Measurements from ENCODE around the gene RASGRF2. TPM values are rescaled to one million over a fixed set of nuclear protein-coding genes. Genes with fewer than 3 reads are reported as not detected.

The RASGRF2 gene
- total RNA-seq, 1 experiment from 2014 or later, result 0.18 TPM

DNA sequence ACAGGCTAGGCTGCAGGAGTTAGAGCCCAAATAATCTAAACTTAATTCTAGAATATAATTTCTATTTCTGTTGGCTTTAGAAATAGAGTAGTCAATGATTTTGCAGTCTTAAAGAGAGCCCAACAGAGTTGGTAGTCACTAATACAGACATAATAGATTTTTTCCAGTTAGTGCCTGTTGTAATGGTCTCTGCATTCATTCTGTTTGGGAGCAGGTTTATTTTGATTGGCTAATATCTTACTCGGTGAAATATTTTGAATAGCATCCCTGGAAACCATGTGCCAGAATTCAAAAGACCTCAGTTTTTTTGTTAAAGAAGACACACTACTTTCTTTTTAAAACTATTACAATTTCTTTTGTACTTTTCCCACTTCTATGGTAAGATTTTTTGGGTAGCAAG is 107.2 kb downstream of the RASGRF2 start:
- no peaks in the 10 kb centered on the region for H3K9me2 ChIP-seq (replicated peaks; ENCODE audit: low read length)
- no peak overlapping the region for H3K9ac ChIP-seq (ENCODE audit: low read length)
- ATAC-seq (no peak), DNase-seq (no peak)
- H3K4me1 ChIP-seq (ENCODE audit: insufficient read depth, low read length), result no peaks in the 10 kb centered on the region
- H3K4me3 ChIP-seq (ENCODE audit: low read length), result no peak overlapping the region
- H4K20me1 ChIP-seq (ENCODE audit: low read length), result no peaks in the 10 kb centered on the region
- no TSS peak for BruUV-seq (replicated peaks)
- TF ChIP-seq, protein P1, sequence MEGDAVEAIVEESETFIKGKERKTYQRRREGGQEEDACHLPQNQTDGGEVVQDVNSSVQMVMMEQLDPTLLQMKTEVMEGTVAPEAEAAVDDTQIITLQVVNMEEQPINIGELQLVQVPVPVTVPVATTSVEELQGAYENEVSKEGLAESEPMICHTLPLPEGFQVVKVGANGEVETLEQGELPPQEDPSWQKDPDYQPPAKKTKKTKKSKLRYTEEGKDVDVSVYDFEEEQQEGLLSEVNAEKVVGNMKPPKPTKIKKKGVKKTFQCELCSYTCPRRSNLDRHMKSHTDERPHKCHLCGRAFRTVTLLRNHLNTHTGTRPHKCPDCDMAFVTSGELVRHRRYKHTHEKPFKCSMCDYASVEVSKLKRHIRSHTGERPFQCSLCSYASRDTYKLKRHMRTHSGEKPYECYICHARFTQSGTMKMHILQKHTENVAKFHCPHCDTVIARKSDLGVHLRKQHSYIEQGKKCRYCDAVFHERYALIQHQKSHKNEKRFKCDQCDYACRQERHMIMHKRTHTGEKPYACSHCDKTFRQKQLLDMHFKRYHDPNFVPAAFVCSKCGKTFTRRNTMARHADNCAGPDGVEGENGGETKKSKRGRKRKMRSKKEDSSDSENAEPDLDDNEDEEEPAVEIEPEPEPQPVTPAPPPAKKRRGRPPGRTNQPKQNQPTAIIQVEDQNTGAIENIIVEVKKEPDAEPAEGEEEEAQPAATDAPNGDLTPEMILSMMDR (conservative IDR thresholded peaks at IDR 0.05; ENCODE audit: low read depth, low read length), result no peak
- no peak for TF ChIP-seq EZH2 (IDR thresholded peaks at IDR 0.05; ENCODE audit: low read length, unreplicated experiment)
- no peak for TF ChIP-seq EZH2phosphoT487 (IDR thresholded peaks at IDR 0.05; ENCODE audit: borderline replicate concordance, low read length)
- CTCF ChIA-PET, result no interaction called here
- POLR2A ChIA-PET (ENCODE audit: unreplicated experiment), result no interaction called here
- no peaks in the 10 kb centered on the region for H3K36me3 ChIP-seq (ENCODE audit: low read depth, low read length)
- H3K27me3 ChIP-seq (ENCODE audit: low read length), result no peaks in the 10 kb centered on the region
- H3F3A ChIP-seq (ENCODE audit: low read length, unreplicated experiment), result no peaks in the 10 kb centered on the region
- intact Hi-C loops (cut with micrococcal nuclease), result no loop called here
- no peak overlapping the region for H3K27ac ChIP-seq (ENCODE audit: low read length)
- H3K4me2 ChIP-seq (ENCODE audit: low read length), result no peak overlapping the region
- no peaks in the 10 kb centered on the region for H3K79me2 ChIP-seq (ENCODE audit: low read length)
- no peak overlapping the region for H2AFZ ChIP-seq (ENCODE audit: low read length)
- H3K9me3 ChIP-seq (ENCODE audit: low read length), result no peaks in the 10 kb centered on the region

DNA sequence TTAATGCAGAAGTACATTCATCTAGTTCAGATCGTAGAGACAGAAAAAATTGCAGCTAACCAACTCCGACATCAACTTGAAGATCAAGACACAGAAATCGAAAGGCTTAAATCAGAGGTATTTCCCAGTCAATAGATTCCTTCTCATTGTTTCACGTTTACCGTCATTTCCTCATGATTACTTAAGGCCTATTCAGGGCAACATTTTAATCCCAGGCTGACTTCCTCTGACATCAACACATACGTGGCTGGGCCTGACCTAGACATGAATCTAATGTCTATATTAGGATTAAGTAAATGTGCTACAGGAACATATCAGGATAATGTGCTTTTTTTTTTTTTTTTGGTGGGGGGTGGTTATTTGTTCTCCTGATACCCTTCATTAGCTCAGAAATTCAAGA is 107.9 kb downstream of the RASGRF2 start:
- intact Hi-C loops (cut with micrococcal nuclease), result no loop called here
- TF ChIP-seq, protein P1 (conservative IDR thresholded peaks at IDR 0.05; ENCODE audit: low read depth, low read length), result no peak
- TF ChIP-seq EZH2phosphoT487 (IDR thresholded peaks at IDR 0.05; ENCODE audit: borderline replicate concordance, low read length) (no peak), EZH2 (IDR thresholded peaks at IDR 0.05; ENCODE audit: low read length, unreplicated experiment) (no peak)
- no TSS peak for BruUV-seq (replicated peaks)
- H2AFZ ChIP-seq (ENCODE audit: low read length), result no peak overlapping the region
- H3K9me2 ChIP-seq (replicated peaks; ENCODE audit: low read length), result no peaks in the 10 kb centered on the region
- no peaks in the 10 kb centered on the region for H3K4me1 ChIP-seq (ENCODE audit: insufficient read depth, low read length)
- H3K9me3 ChIP-seq (ENCODE audit: low read length), result no peaks in the 10 kb centered on the region
- H4K20me1 ChIP-seq (ENCODE audit: low read length), result no peaks in the 10 kb centered on the region
- POLR2A ChIA-PET (ENCODE audit: unreplicated experiment), result no interaction called here
- H3K4me3 ChIP-seq (ENCODE audit: low read length), result no peak overlapping the region
- CTCF ChIA-PET, result no interaction called here
- H3K4me2 ChIP-seq (ENCODE audit: low read length), result no peak overlapping the region
- H3K27ac ChIP-seq (ENCODE audit: low read length), result no peak overlapping the region
- H3K27me3 ChIP-seq (ENCODE audit: low read length), result no peaks in the 10 kb centered on the region
- DNase-seq, result no peak
- H3K9ac ChIP-seq (ENCODE audit: low read length), result no peak overlapping the region
- no peaks in the 10 kb centered on the region for H3K79me2 ChIP-seq (ENCODE audit: low read length)
- no peak for ATAC-seq
- H3F3A ChIP-seq (ENCODE audit: low read length, unreplicated experiment), result no peaks in the 10 kb centered on the region
- H3K36me3 ChIP-seq (ENCODE audit: low read depth, low read length), result no peaks in the 10 kb centered on the region

DNA sequence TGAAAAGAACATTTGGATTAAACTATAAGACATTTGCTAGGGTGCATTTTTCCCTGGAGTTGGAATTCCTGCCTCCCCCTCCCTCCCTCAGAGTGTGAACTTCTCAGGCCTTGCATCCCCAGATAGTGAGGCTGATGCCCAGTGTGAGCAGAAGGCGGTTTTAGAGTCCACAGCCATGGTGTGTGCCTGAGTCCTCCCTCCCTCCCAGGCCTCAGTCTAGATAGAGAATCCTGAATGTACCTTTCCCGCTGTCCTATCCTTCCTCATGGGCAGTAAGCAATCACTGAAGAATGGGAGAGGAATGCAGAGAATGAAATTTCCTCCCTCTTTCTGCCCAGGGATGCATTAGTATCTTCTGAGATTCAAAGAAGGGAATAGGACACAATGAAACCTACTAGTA is 108.5 kb downstream of the RASGRF2 start:
- no TSS peak for BruUV-seq (replicated peaks)
- Histone ChIP-seq H3K27me3 (ENCODE audit: low read length) (no peaks in the 10 kb centered on the region), H3K9me3 (ENCODE audit: low read length) (no peaks in the 10 kb centered on the region), H3K9me2 (replicated peaks; ENCODE audit: low read length) (no peaks in the 10 kb centered on the region), H3K79me2 (ENCODE audit: low read length) (no peaks in the 10 kb centered on the region), H4K20me1 (ENCODE audit: low read length) (no peaks in the 10 kb centered on the region), H2AFZ (ENCODE audit: low read length) (no peak overlapping the region), H3F3A (ENCODE audit: low read length, unreplicated experiment) (no peaks in the 10 kb centered on the region), H3K4me3 (ENCODE audit: low read length) (no peak overlapping the region), H3K4me2 (ENCODE audit: low read length) (no peak overlapping the region), H3K9ac (ENCODE audit: low read length) (no peak overlapping the region), H3K27ac (ENCODE audit: low read length) (no peak overlapping the region), H3K4me1 (ENCODE audit: insufficient read depth, low read length) (no peaks in the 10 kb centered on the region), H3K36me3 (ENCODE audit: low read depth, low read length) (no peaks in the 10 kb centered on the region)
- TF ChIP-seq EZH2 (IDR thresholded peaks at IDR 0.05; ENCODE audit: low read length, unreplicated experiment), result no peak
- CTCF ChIA-PET, result no interaction called here
- DNase-seq (no peak), ATAC-seq (no peak)
- intact Hi-C loops (cut with micrococcal nuclease), result no loop called here
- POLR2A ChIA-PET (ENCODE audit: unreplicated experiment), result no interaction called here

All from PC-3 (cell line).